Tibial nerve (tissue), 3 donors: Measurements from ENCODE around the gene TNFRSF18.

Experiments used
- CTCF ChIP-seq, 5 experiments: fragments of 200-600 bp in 3 of 5; fragments of 450-650 bp in 2 of 5; sonication (generic) in 3 of 5; IDR thresholded peaks; one replicate each; pipeline ENCODE4 v1.5.1; 2016 to 2019; ENCODE audit warnings: antibody characterized with exemption in 5 of 5, mild to moderate bottlenecking in 3 of 5, moderate library complexity in 2 of 5
- POLR2A ChIP-seq, 2 donors: fragments of 450-650 bp; IDR thresholded peaks; one replicate each; pipeline ENCODE4 v1.6.1; 2017; ENCODE audit warnings: antibody characterized with exemption in 2 of 2, mild to moderate bottlenecking in 2 of 2, moderate library complexity in 2 of 2

GRCh38 chr1:1225238-1225845, 18.9 kb upstream of the TNFRSF18 start:
- no peak for TF ChIP-seq POLR2A (IDR thresholded peaks at IDR 0.05)
- TF ChIP-seq CTCF (IDR thresholded peaks at IDR 0.05): no peak
